HepG2 (cell line): ENCODE results near the gene MDM4. TPM values are rescaled to one million over a fixed set of nuclear protein-coding genes. Genes with fewer than 3 reads are reported as not detected.

Experiments
- ATAC-seq: fragments of 200-7000 bp; cut with Tn5 transposase; 3 replicates; pipeline ENCODE4 v1.9.1; 2020; ENCODE audit warnings: mild to moderate bottlenecking, moderate library complexity
- BruUV-seq: library from RNA; stranded (reverse); fragments of 400-500 nt; replicated peaks from 2 replicates; lab custom pipeline; 2021; lab: Mats Ljungman, UMichigan
- CTCF ChIA-PET: fragments of 300-600 bp; formaldehyde crosslinking; extraction: SDS; loops from one replicate; lab custom pipeline; 2021; ENCODE audit warnings: low total read pairs, inconsistent platforms, low intra/inter-chr PET ratio; lab: Yijun Ruan, JAX
- POLR2A ChIA-PET: fragments of 350-600 bp; sonication (Branson Sonifier 250); formaldehyde crosslinking; loops from one replicate; lab custom pipeline; 2020; ENCODE audit warnings: antibody characterized with exemption, inconsistent platforms; lab: Yijun Ruan, JAX
- DNase-seq: peaks from one replicate; pipeline ENCODE4 v3.0.0-alpha.2; 2015; ENCODE audit warnings: low spot score
- FAIRE-seq: peaks from 3 replicates; lab custom pipeline; 2011; peaks lifted over from hg19 to GRCh38; lab: Jason Lieb, UNC
- H2AFZ ChIP-seq: one replicate; pipeline ENCODE4 v1.6.1; 2011; ENCODE audit warnings: low read length, inconsistent platforms
- H3K27ac ChIP-seq: fragments of 300-600 bp; 3 replicates; pipeline ENCODE4 v1.8.0; 2011; ENCODE audit warnings: mixed run types, mild to moderate bottlenecking, mixed read lengths, low read length, inconsistent platforms; ENCODE audit not compliant: insufficient read depth; ENCODE audit errors: extremely low read length
- H3K27me3 ChIP-seq, 2 experiments: fragments of 200-600 bp in 1 of 2; 2 replicates in 1 of 2; 3 replicates in 1 of 2; pipeline versions ENCODE4 v1.6.0 to v1.8.0; 2011; ENCODE audit warnings: low read length in 2 of 2, mild to moderate bottlenecking in 2 of 2, moderate library complexity in 2 of 2, inconsistent platforms in 1 of 2; ENCODE audit not compliant: insufficient read depth in 2 of 2, control insufficient read depth in 1 of 2
- H3K36me3 ChIP-seq, 2 experiments: fragments of 200-600 bp in 1 of 2; replicated peaks in 1 of 2; 2 replicates in 1 of 2; 3 replicates in 1 of 2; pipeline versions ENCODE4 v1.5.1 to v1.8.0; 2011; ENCODE audit warnings: low read length in 2 of 2, inconsistent platforms in 1 of 2; ENCODE audit not compliant: insufficient read depth in 2 of 2, control insufficient read depth in 1 of 2
- H3K4me1 ChIP-seq: 2 replicates; pipeline ENCODE4 v1.5.1; 2012; ENCODE audit warnings: low read length, inconsistent platforms; ENCODE audit not compliant: insufficient read depth
- H3K4me2 ChIP-seq: 2 replicates; pipeline ENCODE4 v1.6.0; 2011; ENCODE audit warnings: low read depth, low read length, inconsistent platforms
- H3K4me3 ChIP-seq, 3 experiments: fragments of 200-600 bp in 1 of 3; sonication (generic), shearing (Covaris generic) in 1 of 3; replicated peaks in 1 of 3; 2 replicates each; pipeline ENCODE4 v1.5.1; 2011 to 2016; ENCODE audit warnings: low read length in 3 of 3, inconsistent platforms in 2 of 3, low read depth in 2 of 3, mild to moderate bottlenecking in 2 of 3, control low read depth in 1 of 3, mixed read lengths in 1 of 3; ENCODE audit not compliant: insufficient read depth in 1 of 3
- H3K79me2 ChIP-seq: one replicate; pipeline ENCODE4 v1.6.1; 2011; ENCODE audit warnings: low read length, inconsistent platforms; ENCODE audit not compliant: insufficient read depth
- H3K9ac ChIP-seq: 2 replicates; pipeline ENCODE4 v1.6.0; 2011; ENCODE audit warnings: mild to moderate bottlenecking, low read depth, low read length, inconsistent platforms; ENCODE audit not compliant: insufficient read depth
- H3K9me3 ChIP-seq: 2 replicates; pipeline ENCODE4 v1.5.1; 2012; ENCODE audit warnings: mild to moderate bottlenecking, low read length
- H4K20me1 ChIP-seq: 2 replicates; pipeline ENCODE4 v1.6.0; 2011; ENCODE audit warnings: inconsistent platforms, mild to moderate bottlenecking, low read length, moderate library complexity; ENCODE audit not compliant: insufficient read depth
- ATF5 ChIP-seq: sonication (generic); formaldehyde crosslinking; IDR thresholded peaks from 2 replicates; pipeline ENCODE4 v1.4.0; 2020; ENCODE audit warnings: mild to moderate bottlenecking, low read depth, missing genetic modification reagents
- HES4 ChIP-seq: sonication (generic); formaldehyde crosslinking; IDR thresholded peaks from 2 replicates; pipeline ENCODE4 v1.9.0; 2021; ENCODE audit warnings: mild to moderate bottlenecking, missing genetic modification reagents, borderline replicate concordance
- LRRFIP1 ChIP-seq: sonication (generic); formaldehyde crosslinking; conservative IDR thresholded peaks from 2 replicates; pipeline ENCODE4 v1.4.0; 2020; ENCODE audit warnings: missing genetic modification reagents
- PBX3 ChIP-seq: sonication (generic); formaldehyde crosslinking; IDR thresholded peaks from 2 replicates; pipeline ENCODE4 v1.8.1; 2023; ENCODE audit warnings: missing genetic modification reagents, inconsistent platforms, borderline replicate concordance
- SNAI1 ChIP-seq: sonication (generic); formaldehyde crosslinking; IDR thresholded peaks from 2 replicates; pipeline ENCODE4 v1.5.0; 2020; ENCODE audit warnings: mild to moderate bottlenecking, missing genetic modification reagents, borderline replicate concordance
- SNAPC4 ChIP-seq: sonication (generic); formaldehyde crosslinking; IDR thresholded peaks from 2 replicates; pipeline ENCODE4 v1.4.0; 2020; ENCODE audit warnings: mild to moderate bottlenecking, missing genetic modification reagents
- TOPORS ChIP-seq: sonication (generic); formaldehyde crosslinking; IDR thresholded peaks from 2 replicates; pipeline ENCODE4 v1.8.0; 2023; ENCODE audit warnings: mild to moderate bottlenecking, missing genetic modification reagents
- ZNF563 ChIP-seq: sonication (generic); formaldehyde crosslinking; IDR thresholded peaks from 2 replicates; pipeline ENCODE4 v1.8.0; 2022; ENCODE audit warnings: mild to moderate bottlenecking, moderate library complexity, missing genetic modification reagents
- ZNF580 ChIP-seq: IDR thresholded peaks from 2 replicates; pipeline ENCODE4 v1.6.1; 2016; ENCODE audit warnings: low read depth, borderline replicate concordance
- WGBS: methylation state at CpG from one replicate; pipeline ENCODE4 v1.1.6; 2017; ENCODE audit warnings: low lambda C conversion rate; 5-methylcytosine and 5-hydroxymethylcytosine counted together
- in situ Hi-C: cut with HindIII; loops from 2 replicates; pipeline ENCODE4 v1.10.0; 2017; ENCODE audit warnings: low pct_unique_long_range_greater_than_20kb; ENCODE audit not compliant: extremely low pct_ligation_motif_present
- intact Hi-C: fragments of 100-400 bp; cut with micrococcal nuclease; formaldehyde crosslinking; loops from one replicate; pipeline ENCODE4 v1.10.0; 2022; ENCODE audit not compliant: unreplicated experiment
- polyA plus RNA-seq, 8 experiments: library from polyadenylated mRNA; depleted of rRNA in 3 of 8; stranded (reverse) in 7 of 8; unstranded in 1 of 8; fragments of >200 nt; fragmentation: Illumina TruSeq in 4 of 8; extraction: Trizol in 4 of 8; gene quantifications; 2 replicates each; pipeline versions ENCODE4 v1.2.1 to v1.2.3, GENCODE V29; 2011 to 2016; ENCODE audit warnings: low read depth in 4 of 8, missing spikeins in 1 of 8, mixed read lengths in 1 of 8; ENCODE audit not compliant: insufficient read depth in 1 of 8
- total RNA-seq, 5 experiments: library from RNA; depleted of rRNA; stranded (reverse); fragments of >200 nt; fragmentation: Illumina TruSeq; extraction: Trizol; gene quantifications; 2 replicates each; pipeline ENCODE4 v1.2.3, GENCODE V29; 2016; ENCODE audit warnings: low read depth in 1 of 5

MDM4 gene
- total and polyA plus RNA-seq, 2 of the 13 experiments (the other 11 are each of a cell fraction or from before 2014, with no cell fraction given), result 14.9 to 19.0 TPM

- POLR2A ChIA-PET, result interaction anchor here (1.4 to 1.5 kb wide), 2 partner anchors 14 to 56 kb away, joined by 6 read pairs; partner anchors contain the start of gene MDM4
- Histone ChIP-seq H3K27ac (no peak overlapping the region), H3K79me2 (no peaks in the 10 kb centered on the region), H3K4me1 (peaks cover 29% of the 10 kb centered on the region), H3K4me3 (no peak overlapping the region), H3K4me2 (no peak overlapping the region), H3K9me3 (no peaks in the 10 kb centered on the region), H3K36me3 (no peaks in the 10 kb centered on the region), H3K9ac (no peak overlapping the region), H2AFZ (no peak overlapping the region), H3K27me3 (peaks cover 0 to 28% of the 10 kb centered on the region in 2 experiments; a peak in 4 of 5 replicates), H4K20me1 (no peaks in the 10 kb centered on the region)
- CTCF ChIA-PET, result interaction anchor here (1.2 to 5.8 kb wide), 3 partner anchors 56 to 104 kb away, joined by 5 to 78 read pairs (median 28); no protein-coding TSS in a partner anchor
- FAIRE-seq (no peak), ATAC-seq (no peak), DNase-seq (no peak)
- TF ChIP-seq ATF5 (CRISPR knock-in tag) (no peak), SNAI1 (no peak), TOPORS (no peak), ZNF563 (CRISPR knock-in tag) (no peak), SNAPC4 (CRISPR knock-in tag) (no peak), LRRFIP1 (CRISPR knock-in tag) (no peak), ZNF580 (no peak), PBX3 (CRISPR knock-in tag) (no peak), HES4 (CRISPR knock-in tag) (no peak)
- in situ Hi-C loops, result loop anchor here (5.0 kb wide), 1 partner anchor 55 kb away; no protein-coding TSS in a partner anchor
- 34% methylated on average over 6 of the region's 6 CpGs for WGBS
- intact Hi-C loops, result loop anchor here (10.0 kb wide), 1 partner anchor 357 kb away; no protein-coding TSS in a partner anchor
- BruUV-seq, result no TSS peak
Measured at GRCh38 chr1:204502241-204502640, 14.0 kb upstream of the MDM4 start.
